Measurements from ENCODE around the gene ME3.
A peak's percentile ranks its signal among the peaks of the same experiment; 100 is the strongest.
"Not testable (repeated sequence)": the region's sequence is repeated elsewhere in the genome, so short reads cannot be mapped to it uniquely, and the experiment has no call there.

ME3 gene

DNA sequence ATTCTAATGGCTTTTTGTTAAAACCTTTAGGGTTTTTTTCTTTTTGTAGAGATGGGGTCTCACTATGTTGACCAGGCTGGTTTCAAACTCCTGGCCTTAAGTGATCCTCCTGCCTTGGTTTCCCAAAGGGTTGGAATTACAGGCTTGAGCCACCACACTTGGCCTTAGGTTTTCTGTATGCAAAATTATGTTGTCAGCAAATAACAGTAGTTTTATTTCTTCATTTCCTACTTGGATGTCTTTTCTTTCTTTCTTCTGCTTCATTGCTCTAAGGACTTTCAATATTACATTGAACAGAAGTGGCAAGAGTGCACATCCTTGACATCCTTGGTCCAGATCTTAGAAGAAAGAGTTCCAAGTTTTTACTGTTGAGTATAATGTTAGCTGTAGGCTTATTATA lies 245.0 kb downstream of the ME3 start:
- DNase-seq (ENCODE audit: low spot score): no peak

DNA sequence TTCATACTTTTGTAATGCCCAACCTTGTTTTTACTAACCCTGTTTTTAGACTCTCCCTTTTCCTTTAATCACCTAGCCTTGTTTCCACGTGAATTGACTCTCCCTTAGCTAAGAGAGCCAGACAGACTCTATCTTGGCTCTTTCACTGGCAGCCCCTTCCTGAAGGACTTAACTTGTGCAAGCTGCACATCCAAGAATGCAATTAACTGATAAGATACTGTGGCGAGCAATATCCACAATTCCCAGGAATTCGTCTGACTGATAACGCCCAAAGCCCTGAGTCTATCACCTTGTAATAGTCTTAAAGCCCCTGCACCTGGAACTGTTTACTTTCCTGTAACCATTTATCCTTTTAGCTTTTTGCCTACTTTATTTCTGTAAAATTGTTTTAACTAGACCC lies 248.9 kb downstream of the ME3 start:
- DNase-seq (ENCODE audit: low spot score): not testable (repeated sequence)

DNA sequence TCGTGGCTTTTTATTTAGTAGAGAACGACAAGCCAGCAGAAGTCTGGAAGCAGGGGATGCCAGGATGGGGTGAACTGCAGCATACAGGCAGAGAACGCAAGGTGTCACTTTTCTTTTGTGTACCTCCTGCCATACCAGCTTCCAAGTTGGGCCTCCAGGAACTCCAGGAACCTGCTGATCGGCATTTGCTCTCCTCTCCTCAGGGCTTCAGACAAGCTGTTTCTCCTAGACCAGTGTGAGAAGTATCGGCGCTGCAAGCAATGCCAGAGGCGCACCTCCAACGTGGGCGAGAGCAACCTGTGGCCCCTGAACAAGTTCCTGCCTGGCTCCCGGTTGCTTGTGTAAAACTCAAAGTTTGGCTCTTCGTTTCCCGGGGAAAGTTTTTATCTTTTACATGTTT lies 250.0 kb downstream of the ME3 start:
- DNase-seq (ENCODE audit: low spot score): no peak

- no peak for DNase-seq (ENCODE audit: low spot score)
These were observed 250.5 kb downstream of the ME3 start for GRCh38 chr11:86421946-86422345.

GRCh38 chr11:86418917-86419316 lies 253.5 kb downstream of the ME3 start:
- no peak for DNase-seq (ENCODE audit: low spot score)

GRCh38 chr11:86418513-86418912 lies 253.9 kb downstream of the ME3 start:
- DNase-seq (ENCODE audit: low spot score): no peak

DNA sequence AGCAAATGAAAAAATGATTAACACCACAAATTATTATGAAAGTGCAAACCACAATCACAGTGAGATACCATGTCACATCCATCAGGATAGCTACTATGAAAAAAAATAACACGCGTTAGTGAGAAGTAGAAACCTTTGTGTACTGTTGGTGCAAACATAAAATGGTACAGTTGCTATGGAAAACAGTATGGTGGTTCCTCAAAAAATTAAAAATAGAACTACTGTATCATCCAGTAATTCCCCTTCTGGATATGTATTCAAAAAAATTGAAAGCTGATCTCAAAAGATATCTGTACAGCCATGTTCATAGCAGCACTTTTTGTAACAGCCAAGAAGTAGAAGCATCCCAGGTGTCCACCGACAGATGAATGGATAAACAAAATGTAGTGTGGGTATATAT lies 254.3 kb downstream of the ME3 start:
- no peak for DNase-seq (ENCODE audit: low spot score)

DNA sequence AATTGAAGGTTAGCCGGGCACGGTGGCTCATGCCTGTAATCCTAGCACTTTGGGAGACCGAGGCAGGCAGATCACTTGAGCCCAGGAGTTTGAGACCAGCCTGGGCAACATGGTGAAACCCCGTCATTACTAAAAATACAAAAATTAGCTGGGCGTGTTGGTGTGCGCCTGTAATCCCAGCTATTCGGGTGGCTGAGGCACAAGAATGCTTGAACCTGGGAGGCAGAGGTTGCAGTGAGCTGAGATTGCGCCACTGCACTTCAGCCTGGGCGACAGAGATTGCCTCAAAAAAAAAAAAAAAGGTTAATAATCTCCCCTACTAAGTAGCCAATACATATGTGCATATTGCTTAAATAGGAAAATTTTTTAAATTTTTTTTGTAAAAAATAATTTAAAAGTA lies 255.5 kb downstream of the ME3 start:
- not testable (repeated sequence) for DNase-seq (ENCODE audit: low spot score)

DNA sequence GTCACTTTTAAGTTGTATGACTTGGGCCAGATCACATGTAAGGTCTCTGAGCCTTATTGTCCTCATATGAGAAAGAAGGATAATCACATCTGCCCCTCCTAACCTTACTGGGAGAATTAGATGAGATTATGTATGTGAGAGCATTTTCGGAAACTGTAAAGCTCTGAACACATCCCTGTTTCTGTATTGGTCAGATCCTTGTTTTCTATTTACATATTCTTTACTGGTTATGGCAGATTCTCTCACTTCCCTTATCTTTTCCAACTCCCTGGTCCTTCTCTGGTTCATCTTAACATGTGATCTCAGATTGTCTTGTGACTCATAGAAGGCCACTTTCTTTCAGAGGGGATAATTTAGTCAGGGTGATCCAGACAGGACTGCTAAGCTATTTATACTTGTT lies 255.9 kb downstream of the ME3 start:
- peak; percentile 9 for DNase-seq (ENCODE audit: low spot score)

DNA sequence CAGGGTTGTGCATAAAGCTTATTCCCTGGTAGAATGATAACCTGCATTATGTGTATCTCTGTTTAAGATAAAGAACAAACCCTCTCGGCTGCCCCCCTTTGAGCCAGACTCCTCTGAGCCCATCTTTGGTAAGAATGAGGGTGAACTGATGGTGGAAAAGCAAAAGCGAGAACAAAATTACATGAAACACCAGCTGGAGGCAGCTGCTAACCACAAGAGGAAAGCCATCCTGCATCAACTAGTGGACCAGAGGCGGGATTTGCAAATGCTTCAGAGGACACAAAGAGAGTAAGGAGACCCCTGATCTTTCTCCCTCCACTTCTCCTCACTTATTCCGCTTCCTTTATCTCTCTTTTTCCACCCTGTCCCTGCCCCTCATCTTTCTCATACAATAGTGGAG lies 257.4 kb downstream of the ME3 start:
- no peak for DNase-seq (ENCODE audit: low spot score)

DNA sequence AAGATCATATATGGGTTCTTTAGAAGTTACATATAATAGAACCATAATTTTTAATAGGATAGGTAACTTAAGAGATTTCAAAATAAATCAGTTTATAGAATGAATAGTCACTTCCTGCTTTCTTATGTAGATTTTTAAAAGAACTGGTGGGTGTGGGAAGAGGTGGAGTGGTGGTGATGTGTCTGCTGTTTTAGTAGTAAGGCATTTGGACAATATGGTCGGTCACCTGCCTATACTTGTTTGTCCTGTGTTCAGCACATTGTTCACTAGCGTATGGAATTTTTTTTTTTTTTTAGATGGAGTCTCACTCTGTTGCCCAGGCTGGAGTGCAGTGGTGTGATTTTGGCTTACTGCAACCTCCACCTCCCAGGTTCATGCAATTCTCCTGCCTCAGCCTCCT lies 258.4 kb downstream of the ME3 start:
- DNase-seq (ENCODE audit: low spot score): no peak

DNA sequence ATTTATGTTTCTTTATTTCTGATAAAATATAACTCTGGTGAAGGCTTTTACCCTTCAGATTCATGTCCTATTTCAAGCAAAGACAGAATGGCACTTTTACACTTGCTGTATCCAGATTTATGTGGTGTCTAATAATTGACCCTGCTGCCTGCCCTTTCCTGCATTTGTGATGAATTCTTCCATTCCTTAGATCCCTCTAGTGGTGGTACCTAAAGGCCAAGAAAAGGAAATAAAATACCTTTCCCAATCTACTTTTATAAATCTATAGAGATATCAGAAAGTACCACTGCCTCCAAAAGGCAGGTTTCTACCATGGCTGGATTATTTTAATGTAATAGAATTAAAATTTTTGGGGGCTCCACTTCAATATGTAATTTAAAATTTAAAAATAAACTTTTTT lies 263.6 kb downstream of the ME3 start:
- DNase-seq (ENCODE audit: low spot score): no peak

DNA sequence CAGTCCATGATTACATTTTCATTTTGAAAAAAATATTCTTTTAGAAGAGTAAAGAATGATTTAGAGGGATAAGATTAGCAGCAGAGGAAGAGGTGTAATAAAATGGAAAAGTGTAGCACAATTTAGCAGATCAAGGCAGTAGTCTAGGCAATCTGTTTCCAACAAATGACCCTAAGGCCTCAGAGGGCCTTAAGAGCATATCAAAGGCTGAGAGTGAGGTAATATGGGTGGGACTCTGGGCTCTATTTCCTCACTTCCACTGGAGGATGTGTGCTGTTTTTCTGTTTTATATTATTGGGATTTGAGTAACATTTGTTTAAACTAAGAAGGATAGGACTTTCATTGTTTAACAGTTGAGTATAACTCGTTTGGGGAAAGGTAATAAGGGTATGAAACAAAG lies 269.0 kb downstream of the ME3 start:
- DNase-seq (ENCODE audit: low spot score): no peak

- DNase-seq (ENCODE audit: low spot score): no peak
These were observed 274.3 kb downstream of the ME3 start for GRCh38 chr11:86398106-86398505.

- DNase-seq (ENCODE audit: low spot score): no peak
These were observed 275.1 kb downstream of the ME3 start for GRCh38 chr11:86397351-86397750.

- no peak for DNase-seq (ENCODE audit: low spot score)
These were observed 276.0 kb downstream of the ME3 start for GRCh38 chr11:86396396-86396795.

DNA sequence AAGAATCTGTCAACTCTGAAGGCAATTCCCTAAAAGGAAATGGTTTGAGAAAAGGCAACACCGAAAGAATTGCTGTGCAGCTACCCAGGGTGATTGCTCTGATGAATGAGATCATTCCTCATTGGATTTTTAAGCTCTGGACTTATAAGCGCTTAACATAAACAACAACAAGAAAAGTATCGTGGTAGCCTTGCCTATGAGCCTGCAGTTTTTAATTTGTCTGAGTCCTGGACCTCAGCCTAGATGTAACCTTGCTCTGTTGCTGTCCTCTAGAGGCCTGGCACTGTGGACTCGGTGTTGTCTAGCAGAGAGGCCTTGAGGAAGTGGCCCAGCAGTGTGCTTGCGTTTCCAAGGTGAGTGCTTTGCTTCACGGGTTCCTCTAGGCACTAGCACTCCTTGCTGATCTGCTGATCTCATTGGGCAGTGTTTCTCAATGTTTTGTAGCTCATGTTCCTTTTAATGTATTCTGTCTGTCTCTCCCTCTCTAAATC lies 277.3 kb downstream of the ME3 start:
- DNase-seq (ENCODE audit: low spot score): peak; percentile 32
